ENCODE results near the gene FAM131B. TPM values are rescaled to one million over a fixed set of nuclear protein-coding genes. Genes with fewer than 3 reads are reported as not detected.

Gene FAM131B
- total and polyA plus RNA-seq, 2 of the 8 experiments (the other 6 are each of a cell fraction or from before 2014, with no cell fraction given) = 23.1 to 38.2 TPM

GRCh38 chr7:143385891-143386781 is 23.6 kb upstream of the FAM131B start (continued):
- TF ChIP-seq ZNF274 (IDR thresholded peaks at IDR 0.05; ENCODE audit: borderline replicate concordance, extremely low read depth, low read length) (no peak), BACH1 (IDR thresholded peaks at IDR 0.05; ENCODE audit: low read length) (no peak), BRCA1 (IDR thresholded peaks at IDR 0.05; ENCODE audit: low read depth, low read length) (no peak), NRF1 (IDR thresholded peaks at IDR 0.05; ENCODE audit: low read depth, low read length) (no peak)
